ENCODE results near the gene SOCS4.
A peak's percentile ranks its signal among the peaks of the same experiment; 100 is the strongest.

SOCS4 gene

GRCh38 chr14:55026793-55027561 is at the start of gene SOCS4, which contains the start of gene WDHD1:
Gene SOCS4, plus strand, starts transcription at chr14:55027236. Its CDS starts 15,806 bp downstream, at chr14:55043042.
Gene WDHD1, minus strand, starts transcription at chr14:55027099. Its CDS starts 312 bp downstream, at chr14:55026787.
- POLR2A ChIA-PET = interaction anchor here (0.6 to 1.4 kb wide), 4 partner anchors 12 to 125 kb away, joined by 3 to 7 read pairs (median 3); partner anchors contain the start of genes GCH1 and MAPK1IP1L
- CTCF ChIA-PET = interaction anchor here (0.8 to 3.7 kb wide), 9 partner anchors 11 to 133 kb away, joined by 3 to 26 read pairs (median 4); partner anchors contain the start of gene MAPK1IP1L
- DNase-seq (ENCODE audit: extremely low spot score) = peak; percentile 96
- peak; percentile 8 for TF ChIP-seq CTCF (IDR thresholded peaks at IDR 0.05; ENCODE audit: control extremely low read depth, extremely low read depth, low read depth, missing control alignments)

GRCh38 chr14:54979039-54979438 is 48.0 kb upstream of the SOCS4 start:
- DNase-seq (ENCODE audit: extremely low spot score) = no peak
- CTCF ChIA-PET = no interaction called here
- POLR2A ChIA-PET = no interaction called here
- no peak for TF ChIP-seq CTCF (IDR thresholded peaks at IDR 0.05; ENCODE audit: control extremely low read depth, extremely low read depth, low read depth, missing control alignments)

- ChIA-PET POLR2A (no interaction called here), CTCF (interaction anchor here (1.0 kb wide), 1 partner anchor 28 kb away, joined by 3 read pairs; no protein-coding TSS in a partner anchor)
Measured at GRCh38 chr14:54981698-54982097, 45.3 kb upstream of the SOCS4 start.

GRCh38 chr14:54985156-54985555 is 41.9 kb upstream of the SOCS4 start:
- ChIA-PET CTCF (interaction anchor here (2.4 kb wide), 1 partner anchor 18 kb away, joined by 7 read pairs; no protein-coding TSS in a partner anchor), POLR2A (no interaction called here)
- DNase-seq (ENCODE audit: extremely low spot score) = no peak
- no peak for TF ChIP-seq CTCF (IDR thresholded peaks at IDR 0.05; ENCODE audit: control extremely low read depth, extremely low read depth, low read depth, missing control alignments)

More at GRCh38 chr14:54981698-54982097, 45.3 kb upstream of the SOCS4 start:
- no peak for TF ChIP-seq CTCF (IDR thresholded peaks at IDR 0.05; ENCODE audit: control extremely low read depth, extremely low read depth, low read depth, missing control alignments)
- no peak for DNase-seq (ENCODE audit: extremely low spot score)

- POLR2A ChIA-PET = no interaction called here
- no peak for TF ChIP-seq CTCF (IDR thresholded peaks at IDR 0.05; ENCODE audit: control extremely low read depth, extremely low read depth, low read depth, missing control alignments)
- DNase-seq (ENCODE audit: extremely low spot score) = no peak
- CTCF ChIA-PET = interaction anchor here (1.6 kb wide), 1 partner anchor 8 kb away, joined by 4 read pairs; no protein-coding TSS in a partner anchor
Measured at GRCh38 chr14:55000381-55000780, 26.7 kb upstream of the SOCS4 start.

GRCh38 chr14:55005071-55005470 is 22.0 kb upstream of the SOCS4 start:
- ChIA-PET POLR2A (no interaction called here), CTCF (interaction anchor here (0.8 to 1.8 kb wide), 2 partner anchors 9 to 16 kb away, joined by 3 to 7 read pairs; no protein-coding TSS in a partner anchor)
- DNase-seq (ENCODE audit: extremely low spot score) = no peak
- TF ChIP-seq CTCF (IDR thresholded peaks at IDR 0.05; ENCODE audit: control extremely low read depth, extremely low read depth, low read depth, missing control alignments) = no peak
